Measurements from ENCODE around the gene SMIM24.

The SMIM24 gene

DNA sequence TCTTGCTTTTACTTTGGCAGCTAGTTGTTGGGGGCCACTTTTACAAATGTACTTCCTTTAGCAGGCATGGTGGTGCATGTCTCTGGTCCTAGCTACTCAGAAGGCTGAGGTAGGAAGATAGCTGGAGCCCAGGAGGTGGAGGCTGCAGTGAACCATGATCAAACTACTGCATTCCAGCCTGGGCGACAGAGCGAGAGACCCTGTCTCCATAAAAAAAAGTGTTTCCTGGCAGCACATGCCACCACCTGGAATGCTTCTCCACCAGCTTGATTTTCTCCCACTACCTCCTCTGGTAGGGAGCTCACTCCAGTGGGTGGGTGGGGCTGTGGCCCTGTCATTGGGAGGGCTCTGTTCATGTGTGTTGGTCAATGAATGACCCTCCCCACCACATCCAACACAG is 38.3 kb upstream of the SMIM24 start:
- no peak overlapping the region for H3K27ac ChIP-seq (ENCODE audit: low read depth, low read length)
- no peaks in the 10 kb centered on the region for H3K27me3 ChIP-seq (ENCODE audit: low read length)
- H3K36me3 ChIP-seq (ENCODE audit: low read length): no peaks in the 10 kb centered on the region
- H3K4me2 ChIP-seq (ENCODE audit: low read depth, low read length, poor library complexity, severe bottlenecking): no peak overlapping the region
- H3K9ac ChIP-seq (ENCODE audit: low read length): no peak overlapping the region
- no peaks in the 10 kb centered on the region for H3F3A ChIP-seq (ENCODE audit: insufficient read depth)
- H3K4me3 ChIP-seq (ENCODE audit: insufficient read depth, low read length, poor library complexity, severe bottlenecking): no peak overlapping the region
- H3K9me3 ChIP-seq (ENCODE audit: insufficient read depth, low read length): no peaks in the 10 kb centered on the region
- no peak overlapping the region for H2AFZ ChIP-seq (ENCODE audit: low read depth, low read length, severe bottlenecking)
- H4K20me1 ChIP-seq (ENCODE audit: low read depth, low read length): 0 out of 2 replicates have a peak, but pooled peaks cover 5% of the 10 kb centered on the region
- no peaks in the 10 kb centered on the region for H3K9me2 ChIP-seq (replicated peaks; ENCODE audit: insufficient read depth, low read length)
- TF ChIP-seq, protein P1, sequence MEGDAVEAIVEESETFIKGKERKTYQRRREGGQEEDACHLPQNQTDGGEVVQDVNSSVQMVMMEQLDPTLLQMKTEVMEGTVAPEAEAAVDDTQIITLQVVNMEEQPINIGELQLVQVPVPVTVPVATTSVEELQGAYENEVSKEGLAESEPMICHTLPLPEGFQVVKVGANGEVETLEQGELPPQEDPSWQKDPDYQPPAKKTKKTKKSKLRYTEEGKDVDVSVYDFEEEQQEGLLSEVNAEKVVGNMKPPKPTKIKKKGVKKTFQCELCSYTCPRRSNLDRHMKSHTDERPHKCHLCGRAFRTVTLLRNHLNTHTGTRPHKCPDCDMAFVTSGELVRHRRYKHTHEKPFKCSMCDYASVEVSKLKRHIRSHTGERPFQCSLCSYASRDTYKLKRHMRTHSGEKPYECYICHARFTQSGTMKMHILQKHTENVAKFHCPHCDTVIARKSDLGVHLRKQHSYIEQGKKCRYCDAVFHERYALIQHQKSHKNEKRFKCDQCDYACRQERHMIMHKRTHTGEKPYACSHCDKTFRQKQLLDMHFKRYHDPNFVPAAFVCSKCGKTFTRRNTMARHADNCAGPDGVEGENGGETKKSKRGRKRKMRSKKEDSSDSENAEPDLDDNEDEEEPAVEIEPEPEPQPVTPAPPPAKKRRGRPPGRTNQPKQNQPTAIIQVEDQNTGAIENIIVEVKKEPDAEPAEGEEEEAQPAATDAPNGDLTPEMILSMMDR (IDR thresholded peaks at IDR 0.05; ENCODE audit: insufficient read depth, low read length, poor library complexity, severe bottlenecking): no peak
- TF ChIP-seq EZH2phosphoT487 (conservative IDR thresholded peaks at IDR 0.05; ENCODE audit: low read length): no peak
- peaks cover 66% of the 10 kb centered on the region for H3K79me2 ChIP-seq (ENCODE audit: insufficient read depth, low read length)

DNA sequence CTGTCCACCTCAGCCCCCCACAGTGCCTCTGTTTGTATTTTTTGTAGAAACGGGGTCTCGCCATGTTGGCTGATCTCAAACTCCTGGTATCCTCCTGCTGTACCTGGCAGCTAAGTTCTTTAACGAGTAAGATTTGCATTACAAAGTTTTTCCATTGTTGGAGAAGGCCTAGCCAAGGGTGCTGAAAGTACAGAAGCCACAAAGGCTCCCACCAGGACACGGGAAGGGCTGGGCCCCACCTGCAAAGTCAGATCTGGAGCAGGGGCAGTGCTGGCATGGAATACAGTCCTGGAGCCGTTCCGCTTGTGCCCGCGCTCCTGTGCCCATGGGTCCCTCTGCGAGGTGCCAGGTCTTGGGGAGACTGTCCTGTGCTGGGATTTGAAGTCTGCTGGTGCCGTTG is 37.9 kb upstream of the SMIM24 start:
- Histone ChIP-seq H4K20me1 (ENCODE audit: low read depth, low read length) (0 out of 2 replicates have a peak, but pooled peaks cover 5% of the 10 kb centered on the region), H3K27me3 (ENCODE audit: low read length) (no peaks in the 10 kb centered on the region), H3K9me3 (ENCODE audit: insufficient read depth, low read length) (no peaks in the 10 kb centered on the region), H3K4me3 (ENCODE audit: insufficient read depth, low read length, poor library complexity, severe bottlenecking) (no peak overlapping the region), H3K4me2 (ENCODE audit: low read depth, low read length, poor library complexity, severe bottlenecking) (no peak overlapping the region), H3F3A (ENCODE audit: insufficient read depth) (no peaks in the 10 kb centered on the region), H3K36me3 (ENCODE audit: low read length) (no peaks in the 10 kb centered on the region), H3K9me2 (replicated peaks; ENCODE audit: insufficient read depth, low read length) (no peaks in the 10 kb centered on the region), H3K79me2 (ENCODE audit: insufficient read depth, low read length) (peaks cover 69% of the 10 kb centered on the region), H3K27ac (ENCODE audit: low read depth, low read length) (no peak overlapping the region), H3K9ac (ENCODE audit: low read length) (no peak overlapping the region), H2AFZ (ENCODE audit: low read depth, low read length, severe bottlenecking) (no peak overlapping the region)
- TF ChIP-seq, protein P1 (IDR thresholded peaks at IDR 0.05; ENCODE audit: insufficient read depth, low read length, poor library complexity, severe bottlenecking): no peak
- TF ChIP-seq EZH2phosphoT487 (conservative IDR thresholded peaks at IDR 0.05; ENCODE audit: low read length): no peak

DNA sequence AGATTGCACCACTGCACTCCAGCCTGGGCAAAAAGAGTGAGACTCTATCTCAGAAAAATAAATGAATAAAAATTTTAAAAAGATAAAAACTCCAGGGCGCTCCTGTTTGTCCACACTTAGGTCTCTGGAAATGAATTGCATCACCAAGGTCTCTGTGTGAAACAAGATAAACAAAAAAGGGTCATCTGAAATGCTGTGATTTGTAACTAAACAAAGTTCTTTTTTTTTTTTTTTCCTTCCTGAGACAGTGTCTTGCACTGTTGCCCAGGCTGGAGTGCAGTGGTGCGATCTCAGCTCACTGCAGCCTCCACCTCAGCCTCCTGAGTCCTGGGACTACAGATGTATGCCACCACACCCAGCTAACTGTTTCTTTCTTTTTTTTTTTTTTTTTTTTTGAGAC is 37.3 kb upstream of the SMIM24 start:
- Histone ChIP-seq H3F3A (ENCODE audit: insufficient read depth) (no peaks in the 10 kb centered on the region), H3K79me2 (ENCODE audit: insufficient read depth, low read length) (peaks cover 75% of the 10 kb centered on the region), H3K9ac (ENCODE audit: low read length) (no peak overlapping the region), H3K36me3 (ENCODE audit: low read length) (no peaks in the 10 kb centered on the region), H3K27ac (ENCODE audit: low read depth, low read length) (no peak overlapping the region), H4K20me1 (ENCODE audit: low read depth, low read length) (0 out of 2 replicates have a peak, but pooled peaks cover 5% of the 10 kb centered on the region), H3K4me2 (ENCODE audit: low read depth, low read length, poor library complexity, severe bottlenecking) (no peak overlapping the region), H3K9me3 (ENCODE audit: insufficient read depth, low read length) (no peaks in the 10 kb centered on the region), H3K27me3 (ENCODE audit: low read length) (no peaks in the 10 kb centered on the region), H3K4me3 (ENCODE audit: insufficient read depth, low read length, poor library complexity, severe bottlenecking) (no peak overlapping the region), H2AFZ (ENCODE audit: low read depth, low read length, severe bottlenecking) (no peak overlapping the region), H3K9me2 (replicated peaks; ENCODE audit: insufficient read depth, low read length) (no peaks in the 10 kb centered on the region)
- no peak for TF ChIP-seq EZH2phosphoT487 (conservative IDR thresholded peaks at IDR 0.05; ENCODE audit: low read length)
- TF ChIP-seq, protein P1 (IDR thresholded peaks at IDR 0.05; ENCODE audit: insufficient read depth, low read length, poor library complexity, severe bottlenecking): no peak

Measured in SU-DHL-6 (cell line).